GM12878 (cell line): ENCODE results near the gene P3H3.

Experiments used
- BRCA1 ChIP-seq: IDR thresholded peaks from 2 replicates; pipeline ENCODE4 v1.6.1; 2011; ENCODE audit warnings: low read depth, low read length, improper control_type of control experiment
- TF ChIP-seq, protein P1 (sequence below): fragments of 450-650 bp; IDR thresholded peaks from 2 replicates; pipeline ENCODE4 v1.6.1; 2016; ENCODE audit warnings: mild to moderate bottlenecking
- TF ChIP-seq, protein P2 (sequence below): IDR thresholded peaks from 2 replicates; pipeline ENCODE4 v1.6.1; 2012; ENCODE audit warnings: low read depth, low read length, improper control_type of control experiment

DNA sequence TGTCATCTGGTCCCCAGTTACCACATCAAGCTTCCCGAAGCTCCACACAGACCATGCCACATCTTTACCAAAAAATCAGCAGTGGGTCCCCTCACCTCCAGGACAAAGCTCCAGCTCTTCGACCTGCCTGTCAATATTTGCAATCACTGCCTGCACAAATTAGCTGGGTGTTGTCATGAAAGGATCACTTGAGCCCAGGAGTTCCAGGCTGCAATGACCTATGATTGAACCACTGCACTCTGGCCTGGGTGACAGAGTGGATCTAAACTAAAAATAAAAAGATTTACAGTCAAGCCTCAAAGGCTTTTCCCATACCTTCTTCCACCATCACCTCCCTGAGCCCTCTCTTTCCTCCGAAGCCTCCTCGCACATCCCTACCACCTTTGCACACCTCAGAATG lies 31.6 kb upstream of the P3H3 start:
- TF ChIP-seq BRCA1 = no peak
- TF ChIP-seq, protein P1, sequence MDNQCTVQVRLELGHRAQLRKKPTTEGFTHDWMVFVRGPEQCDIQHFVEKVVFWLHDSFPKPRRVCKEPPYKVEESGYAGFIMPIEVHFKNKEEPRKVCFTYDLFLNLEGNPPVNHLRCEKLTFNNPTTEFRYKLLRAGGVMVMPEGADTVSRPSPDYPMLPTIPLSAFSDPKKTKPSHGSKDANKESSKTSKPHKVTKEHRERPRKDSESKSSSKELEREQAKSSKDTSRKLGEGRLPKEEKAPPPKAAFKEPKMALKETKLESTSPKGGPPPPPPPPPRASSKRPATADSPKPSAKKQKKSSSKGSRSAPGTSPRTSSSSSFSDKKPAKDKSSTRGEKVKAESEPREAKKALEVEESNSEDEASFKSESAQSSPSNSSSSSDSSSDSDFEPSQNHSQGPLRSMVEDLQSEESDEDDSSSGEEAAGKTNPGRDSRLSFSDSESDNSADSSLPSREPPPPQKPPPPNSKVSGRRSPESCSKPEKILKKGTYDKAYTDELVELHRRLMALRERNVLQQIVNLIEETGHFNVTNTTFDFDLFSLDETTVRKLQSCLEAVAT = no peak
- TF ChIP-seq, protein P2, sequence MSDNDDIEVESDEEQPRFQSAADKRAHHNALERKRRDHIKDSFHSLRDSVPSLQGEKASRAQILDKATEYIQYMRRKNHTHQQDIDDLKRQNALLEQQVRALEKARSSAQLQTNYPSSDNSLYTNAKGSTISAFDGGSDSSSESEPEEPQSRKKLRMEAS = no peak
